Uterus (tissue), 2 donors: ENCODE data around the gene TMEM128.

Experiments
- CTCF ChIP-seq, 4 experiments: fragments of 200-600 bp in 2 of 4; fragments of 450-650 bp in 2 of 4; sonication (generic) in 2 of 4; IDR thresholded peaks; one replicate each; pipeline ENCODE4 v1.5.1; 2016 to 2019; ENCODE audit warnings: antibody characterized with exemption in 4 of 4, mild to moderate bottlenecking in 2 of 4, moderate library complexity in 1 of 4
- POLR2A ChIP-seq, 2 donors: fragments of 450-650 bp; IDR thresholded peaks; one replicate each; pipeline ENCODE4 v1.6.1; 2016; ENCODE audit warnings: antibody characterized with exemption in 2 of 2, mild to moderate bottlenecking in 1 of 2, moderate library complexity in 1 of 2

- TF ChIP-seq POLR2A (IDR thresholded peaks at IDR 0.05): no peak
- no peak for TF ChIP-seq CTCF (IDR thresholded peaks at IDR 0.05)
Observed at GRCh38 chr4:4203688-4204400, 44.2 kb downstream of the TMEM128 start.
